SJCRH30 (cell line): ENCODE measurements around the gene SPPL3. TPM values are rescaled to one million over a fixed set of nuclear protein-coding genes. Genes with fewer than 3 reads are reported as not detected.
"Not testable (repeated sequence)": the region's sequence is repeated elsewhere in the genome, so short reads cannot be mapped to it uniquely, and the experiment has no call there.

Source experiments
- DNase-seq, 2 experiments: peaks; one replicate each; pipeline ENCODE4 v3.0.0-alpha.2; 2015 to 2020
- H3K27ac ChIP-seq: fragments of 250-450 bp; sonication (Bioruptor Pico); 2 replicates; pipeline ENCODE4 v1.5.1; 2020; ENCODE audit warnings: mild to moderate bottlenecking, moderate library complexity
- H3K27me3 ChIP-seq: fragments of 250-450 bp; sonication (Bioruptor Pico); 2 replicates; pipeline ENCODE4 v1.5.1; 2020; ENCODE audit warnings: mild to moderate bottlenecking, moderate library complexity
- H3K36me3 ChIP-seq: fragments of 250-450 bp; sonication (Bioruptor Pico); 2 replicates; pipeline ENCODE4 v1.5.1; 2020; ENCODE audit warnings: mild to moderate bottlenecking, moderate library complexity
- H3K4me1 ChIP-seq: fragments of 250-450 bp; sonication (Bioruptor Pico); 2 replicates; pipeline ENCODE4 v1.5.1; 2020; ENCODE audit warnings: mild to moderate bottlenecking, moderate library complexity
- H3K4me3 ChIP-seq: fragments of 250-450 bp; sonication (Bioruptor Pico); 2 replicates; pipeline ENCODE4 v1.5.1; 2020; ENCODE audit warnings: mild to moderate bottlenecking, moderate library complexity
- H3K9me3 ChIP-seq: fragments of 250-450 bp; sonication (Bioruptor Pico); replicated peaks from 2 replicates; pipeline ENCODE4 v1.5.1; 2020; ENCODE audit warnings: mild to moderate bottlenecking, moderate library complexity
- total RNA-seq: library from RNA; depleted of rRNA; stranded (reverse); fragments of >200 nt; shearing (Covaris generic); gene quantifications from 2 replicates; pipeline ENCODE4 v1.2.3, GENCODE V29; 2014

Gene SPPL3
- total RNA-seq, 1 experiment from 2014 or later = 16.1 TPM

- DNase-seq, H3K4me3 ChIP-seq: not testable (repeated sequence)
These were observed 111.7 kb downstream of the SPPL3 start for GRCh38 chr12:120792456-120792855.

GRCh38 chr12:120791669-120792176 is 112.4 kb downstream of the SPPL3 start:
- Histone ChIP-seq H3K4me3 (no peak overlapping the region), H3K9me3 (0 out of 2 replicates have a peak, but pooled peaks cover 3% of the 10 kb centered on the region), H3K27ac (no peak overlapping the region), H3K27me3 (no peaks in the 10 kb centered on the region), H3K4me1 (no peaks in the 10 kb centered on the region), H3K36me3 (0 out of 2 replicates have a peak, but pooled peaks cover 3% of the 10 kb centered on the region)
- no peak for DNase-seq

More at GRCh38 chr12:120792456-120792855, 111.7 kb downstream of the SPPL3 start:
- not testable (repeated sequence) for H3K4me1 ChIP-seq, H3K36me3 ChIP-seq, H3K27ac ChIP-seq, H3K27me3 ChIP-seq, H3K9me3 ChIP-seq

- Histone ChIP-seq H3K36me3 (0 out of 2 replicates have a peak, but pooled peaks cover 3% of the 10 kb centered on the region), H3K4me3 (no peak overlapping the region), H3K9me3 (0 out of 2 replicates have a peak, but pooled peaks cover 3% of the 10 kb centered on the region), H3K27ac (no peak overlapping the region), H3K4me1 (no peaks in the 10 kb centered on the region), H3K27me3 (no peaks in the 10 kb centered on the region)
- no peak for DNase-seq
These were observed 114.0 kb downstream of the SPPL3 start for GRCh38 chr12:120790114-120790513.

- Histone ChIP-seq H3K36me3 (0 out of 2 replicates have a peak, but pooled peaks cover 2% of the 10 kb centered on the region), H3K27ac (no peak overlapping the region)
These were observed 116.3 kb downstream of the SPPL3 start for GRCh38 chr12:120787889-120788288.

GRCh38 chr12:120784804-120785203 is 119.4 kb downstream of the SPPL3 start:
- DNase-seq = no peak
- H3K9me3 ChIP-seq = no peaks in the 10 kb centered on the region
- 0 out of 2 replicates have a peak, but pooled peaks cover 4% of the 10 kb centered on the region for H3K4me1 ChIP-seq
- no peak overlapping the region for H3K4me3 ChIP-seq
- H3K27ac ChIP-seq = no peak overlapping the region
- H3K36me3 ChIP-seq = peaks cover 9% of the 10 kb centered on the region
- no peaks in the 10 kb centered on the region for H3K27me3 ChIP-seq

More at GRCh38 chr12:120787889-120788288, 116.3 kb downstream of the SPPL3 start:
- Histone ChIP-seq H3K4me1 (0 out of 2 replicates have a peak, but pooled peaks cover 4% of the 10 kb centered on the region), H3K9me3 (no peaks in the 10 kb centered on the region), H3K27me3 (no peaks in the 10 kb centered on the region), H3K4me3 (no peak overlapping the region)
- DNase-seq = no peak

GRCh38 chr12:120783197-120783596 is 121.0 kb downstream of the SPPL3 start:
- 0 out of 2 replicates have a peak, but pooled peaks cover 4% of the 10 kb centered on the region for H3K4me1 ChIP-seq
- H3K27me3 ChIP-seq = no peaks in the 10 kb centered on the region
- H3K27ac ChIP-seq = no peak overlapping the region
- H3K4me3 ChIP-seq = no peak overlapping the region
- H3K36me3 ChIP-seq = peaks cover 9% of the 10 kb centered on the region
- DNase-seq = peak in 1 of 2 experiments; percentile 8
- no peaks in the 10 kb centered on the region for H3K9me3 ChIP-seq

- no peak for DNase-seq
- Histone ChIP-seq H3K4me3 (no peak overlapping the region), H3K36me3 (peaks cover 2% of the 10 kb centered on the region; the same call in 1 of the 2 replicates), H3K4me1 (no peaks in the 10 kb centered on the region), H3K9me3 (no peaks in the 10 kb centered on the region), H3K27ac (no peak overlapping the region), H3K27me3 (no peaks in the 10 kb centered on the region)
These were observed 128.2 kb downstream of the SPPL3 start for GRCh38 chr12:120775862-120776552.

- H3K27ac ChIP-seq = no peak overlapping the region
These were observed 129.8 kb downstream of the SPPL3 start for GRCh38 chr12:120774169-120774916.

GRCh38 chr12:120771097-120771496 is 133.1 kb downstream of the SPPL3 start:
- DNase-seq = no peak
- H3K36me3 ChIP-seq = peaks cover 16% of the 10 kb centered on the region; the same call in 1 of the 2 replicates

More at GRCh38 chr12:120774169-120774916, 129.8 kb downstream of the SPPL3 start:
- DNase-seq = no peak
- Histone ChIP-seq H3K4me3 (no peak overlapping the region), H3K9me3 (no peaks in the 10 kb centered on the region), H3K36me3 (no peaks in the 10 kb centered on the region; the same call in 1 of the 2 replicates), H3K27me3 (no peaks in the 10 kb centered on the region), H3K4me1 (no peaks in the 10 kb centered on the region)

GRCh38 chr12:120767071-120768024 is 136.8 kb downstream of the SPPL3 start:
- DNase-seq = no peak
- Histone ChIP-seq H3K27ac (no peak overlapping the region), H3K27me3 (no peaks in the 10 kb centered on the region), H3K36me3 (peaks cover 16% of the 10 kb centered on the region; the same call in 1 of the 2 replicates), H3K4me1 (no peaks in the 10 kb centered on the region), H3K4me3 (no peak overlapping the region), H3K9me3 (no peaks in the 10 kb centered on the region)

More at GRCh38 chr12:120771097-120771496, 133.1 kb downstream of the SPPL3 start:
- H3K4me3 ChIP-seq = no peak overlapping the region
- H3K4me1 ChIP-seq = no peaks in the 10 kb centered on the region
- no peak overlapping the region for H3K27ac ChIP-seq
- H3K9me3 ChIP-seq = no peaks in the 10 kb centered on the region
- H3K27me3 ChIP-seq = no peaks in the 10 kb centered on the region

- no peak for DNase-seq
- H3K27ac ChIP-seq = no peak overlapping the region
- H3K27me3 ChIP-seq = no peaks in the 10 kb centered on the region
- peaks cover 19% of the 10 kb centered on the region for H3K36me3 ChIP-seq
- H3K4me3 ChIP-seq = no peak overlapping the region
- H3K4me1 ChIP-seq = no peaks in the 10 kb centered on the region
- no peaks in the 10 kb centered on the region for H3K9me3 ChIP-seq
These were observed 137.6 kb downstream of the SPPL3 start for GRCh38 chr12:120766566-120766965.

- no peaks in the 10 kb centered on the region for H3K4me1 ChIP-seq
- DNase-seq = no peak
- H3K36me3 ChIP-seq = peaks cover 19% of the 10 kb centered on the region
- no peaks in the 10 kb centered on the region for H3K9me3 ChIP-seq
- no peak overlapping the region for H3K27ac ChIP-seq
- H3K4me3 ChIP-seq = no peak overlapping the region
- H3K27me3 ChIP-seq = no peaks in the 10 kb centered on the region
These were observed 139.3 kb downstream of the SPPL3 start for GRCh38 chr12:120764816-120765215.

GRCh38 chr12:120763250-120763649 is 140.9 kb downstream of the SPPL3 start:
- peaks cover 19% of the 10 kb centered on the region for H3K36me3 ChIP-seq
- DNase-seq = no peak
- no peaks in the 10 kb centered on the region for H3K4me1 ChIP-seq
- H3K4me3 ChIP-seq = no peak overlapping the region
- no peaks in the 10 kb centered on the region for H3K9me3 ChIP-seq
- no peak overlapping the region for H3K27ac ChIP-seq
- H3K27me3 ChIP-seq = no peaks in the 10 kb centered on the region

- H3K4me3 ChIP-seq = no peak overlapping the region
- no peak for DNase-seq
- peaks cover 9% of the 10 kb centered on the region for H3K36me3 ChIP-seq
- no peaks in the 10 kb centered on the region for H3K27me3 ChIP-seq
- H3K27ac ChIP-seq = no peak overlapping the region
- H3K4me1 ChIP-seq = no peaks in the 10 kb centered on the region
- H3K9me3 ChIP-seq = no peaks in the 10 kb centered on the region
These were observed 142.1 kb downstream of the SPPL3 start for GRCh38 chr12:120762086-120762485.
